ENCODE data around the gene C5.

GRCh38 chr9:120922404-120923195, 127.5 kb downstream of the C5 start:
- TF ChIP-seq, protein P1, sequence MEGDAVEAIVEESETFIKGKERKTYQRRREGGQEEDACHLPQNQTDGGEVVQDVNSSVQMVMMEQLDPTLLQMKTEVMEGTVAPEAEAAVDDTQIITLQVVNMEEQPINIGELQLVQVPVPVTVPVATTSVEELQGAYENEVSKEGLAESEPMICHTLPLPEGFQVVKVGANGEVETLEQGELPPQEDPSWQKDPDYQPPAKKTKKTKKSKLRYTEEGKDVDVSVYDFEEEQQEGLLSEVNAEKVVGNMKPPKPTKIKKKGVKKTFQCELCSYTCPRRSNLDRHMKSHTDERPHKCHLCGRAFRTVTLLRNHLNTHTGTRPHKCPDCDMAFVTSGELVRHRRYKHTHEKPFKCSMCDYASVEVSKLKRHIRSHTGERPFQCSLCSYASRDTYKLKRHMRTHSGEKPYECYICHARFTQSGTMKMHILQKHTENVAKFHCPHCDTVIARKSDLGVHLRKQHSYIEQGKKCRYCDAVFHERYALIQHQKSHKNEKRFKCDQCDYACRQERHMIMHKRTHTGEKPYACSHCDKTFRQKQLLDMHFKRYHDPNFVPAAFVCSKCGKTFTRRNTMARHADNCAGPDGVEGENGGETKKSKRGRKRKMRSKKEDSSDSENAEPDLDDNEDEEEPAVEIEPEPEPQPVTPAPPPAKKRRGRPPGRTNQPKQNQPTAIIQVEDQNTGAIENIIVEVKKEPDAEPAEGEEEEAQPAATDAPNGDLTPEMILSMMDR (IDR thresholded peaks at IDR 0.05), result no peak
- TF ChIP-seq EP300 (IDR thresholded peaks at IDR 0.05), result no peak
- TF ChIP-seq POLR2A (IDR thresholded peaks at IDR 0.05), result no peak

All from upper lobe of left lung (tissue), 4 donors.